ENCODE results near the gene RUNX1.

- TF ChIP-seq POLR2A (IDR thresholded peaks at IDR 0.05; ENCODE audit: low read length) (no peak), GATA1 (IDR thresholded peaks at IDR 0.05; ENCODE audit: low read depth, low read length) (no peak)
Observed at GRCh38 chr21:34835526-34835925, 213.6 kb downstream of the RUNX1 start.

All from erythroblast (primary cell).